Stimulated activated CD4-positive, alpha-beta T cell treated with anti-CD3 and anti-CD28 coated beads, TNF-alpha, amount 100 ng/mL, for 1 hour (primary cell): ENCODE results near the gene PANK1.
"Not testable (repeated sequence)": the region's sequence is repeated elsewhere in the genome, so short reads cannot be mapped to it uniquely, and the experiment has no call there.

ENCODE experiments used
- DNase-seq, 3 donors: peaks; one replicate each; pipeline ENCODE4 v3.0.0-alpha.2; 2020; ENCODE audit warnings: low read depth in 3 of 3, low spot score in 1 of 3

PANK1 gene

GRCh38 chr10:89576022-89576421 is 69.0 kb downstream of the PANK1 start:
- DNase-seq = no peak

- DNase-seq = no peak
These were observed 70.0 kb downstream of the PANK1 start for GRCh38 chr10:89575031-89575430.

GRCh38 chr10:89574368-89574767 is 70.7 kb downstream of the PANK1 start:
- DNase-seq = no peak

- no peak for DNase-seq
These were observed 77.3 kb downstream of the PANK1 start for GRCh38 chr10:89567576-89568245.

- DNase-seq = no peak
These were observed 78.0 kb downstream of the PANK1 start for GRCh38 chr10:89566992-89567391.

GRCh38 chr10:89566095-89566950 is 78.7 kb downstream of the PANK1 start:
- no peak for DNase-seq

GRCh38 chr10:89565180-89565579 is 79.9 kb downstream of the PANK1 start:
- no peak for DNase-seq

GRCh38 chr10:89563861-89564478 is 81.1 kb downstream of the PANK1 start:
- no peak for DNase-seq

- DNase-seq = no peak
These were observed 81.7 kb downstream of the PANK1 start for GRCh38 chr10:89563311-89563710.

- no peak for DNase-seq
These were observed 88.4 kb downstream of the PANK1 start for GRCh38 chr10:89556600-89556999.

GRCh38 chr10:89555688-89556445 is 89.2 kb downstream of the PANK1 start:
- no peak for DNase-seq

GRCh38 chr10:89554433-89554832 is 90.6 kb downstream of the PANK1 start:
- DNase-seq = no peak

- no peak for DNase-seq
These were observed 91.8 kb downstream of the PANK1 start for GRCh38 chr10:89553064-89553734.

- no peak for DNase-seq
These were observed 92.8 kb downstream of the PANK1 start for GRCh38 chr10:89552213-89552612.

- no peak for DNase-seq
These were observed 94.5 kb downstream of the PANK1 start for GRCh38 chr10:89550509-89550908.

- DNase-seq = no peak
These were observed 95.5 kb downstream of the PANK1 start for GRCh38 chr10:89549510-89549909.

GRCh38 chr10:89548673-89549072 is 96.4 kb downstream of the PANK1 start:
- no peak for DNase-seq

- DNase-seq = no peak
These were observed 97.1 kb downstream of the PANK1 start for GRCh38 chr10:89547853-89548513.

- not testable (repeated sequence) for DNase-seq
These were observed 98.4 kb downstream of the PANK1 start for GRCh38 chr10:89546651-89547050.

- no peak for DNase-seq
These were observed 101.2 kb downstream of the PANK1 start for GRCh38 chr10:89543841-89544240.
